Endothelial cell of umbilical vein (primary cell): ENCODE data around the gene PTPN22. TPM values are rescaled to one million over a fixed set of nuclear protein-coding genes. Genes with fewer than 3 reads are reported as not detected.

Source experiments
- BruUV-seq: library from RNA; stranded (reverse); fragments of 400-500 nt; replicated peaks from 2 replicates; lab custom pipeline; 2021; lab: Mats Ljungman, UMichigan
- CTCF ChIA-PET: fragments of 300-600, 350-600 bp; sonication (Branson Sonifier 250); formaldehyde crosslinking; loops from one replicate; lab custom pipeline; 2021; ENCODE audit warnings: antibody characterized with exemption, inconsistent platforms; lab: Charles Lee
- POLR2A ChIA-PET: fragments of 300-600, 350-600 bp; sonication (Branson Sonifier 250); formaldehyde crosslinking; loops from one replicate; lab custom pipeline; 2021; ENCODE audit warnings: antibody characterized with exemption, inconsistent platforms; lab: Charles Lee
- DNase-seq: peaks from one replicate; pipeline ENCODE4 v3.0.0-alpha.2; 2011; ENCODE audit warnings: low read depth, low spot score
- FAIRE-seq: peaks from 2 replicates; lab custom pipeline; 2011; peaks lifted over from hg19 to GRCh38; lab: Jason Lieb, UNC
- H2AFZ ChIP-seq: 2 replicates; pipeline ENCODE4 v1.6.0; 2012; ENCODE audit warnings: low read depth, low read length, control low read depth, inconsistent platforms
- H3K27ac ChIP-seq: 2 replicates; pipeline ENCODE4 v1.5.1; 2011; ENCODE audit warnings: low read depth, mild to moderate bottlenecking, control low read depth, low read length, moderate library complexity; ENCODE audit not compliant: insufficient read depth
- H3K27me3 ChIP-seq, 2 experiments: 2 replicates each; pipeline versions ENCODE4 v1.6.0 to v1.6.1; 2011; ENCODE audit warnings: low read length in 2 of 2, mixed read lengths in 1 of 2; ENCODE audit not compliant: control insufficient read depth in 2 of 2, insufficient read depth in 2 of 2
- H3K36me3 ChIP-seq, 2 experiments: 2 replicates in 1 of 2; 3 replicates in 1 of 2; pipeline ENCODE4 v1.5.1; 2011; ENCODE audit warnings: low read length in 2 of 2, mild to moderate bottlenecking in 1 of 2, moderate library complexity in 1 of 2; ENCODE audit not compliant: control insufficient read depth in 2 of 2, insufficient read depth in 2 of 2; ENCODE audit errors: extremely low read depth in 1 of 2
- H3K4me1 ChIP-seq: 3 replicates; pipeline ENCODE4 v1.5.1; 2011; ENCODE audit warnings: mild to moderate bottlenecking, low read length; ENCODE audit not compliant: control insufficient read depth, insufficient read depth; ENCODE audit errors: extremely low read depth
- H3K4me2 ChIP-seq: 2 replicates; pipeline ENCODE4 v1.6.1; 2011; ENCODE audit warnings: low read length, control low read depth, mixed read lengths; ENCODE audit not compliant: insufficient read depth
- H3K4me3 ChIP-seq, 3 experiments: fragments of 200-600 bp in 1 of 3; sonication (generic), shearing (Covaris generic) in 1 of 3; replicated peaks in 1 of 3; 2 replicates each; pipeline ENCODE4 v1.5.1; 2011 to 2016; ENCODE audit warnings: control low read depth in 3 of 3, low read length in 3 of 3, mild to moderate bottlenecking in 2 of 3, inconsistent platforms in 1 of 3, low read depth in 1 of 3, moderate library complexity in 1 of 3; ENCODE audit not compliant: insufficient read depth in 1 of 3
- H3K79me2 ChIP-seq: 2 replicates; pipeline ENCODE4 v1.6.0; 2012; ENCODE audit warnings: low read length, inconsistent platforms; ENCODE audit not compliant: control insufficient read depth, insufficient read depth
- H3K9ac ChIP-seq: replicated peaks from 2 replicates; pipeline ENCODE3; 2011; ENCODE audit warnings: low read length, control low read depth; ENCODE audit not compliant: insufficient read depth; ENCODE audit errors: extremely low read depth
- H3K9me1 ChIP-seq: replicated peaks from 3 replicates; pipeline ENCODE4 v1.6.0; 2011; ENCODE audit warnings: mild to moderate bottlenecking, low read length; ENCODE audit not compliant: control insufficient read depth, insufficient read depth; ENCODE audit errors: extremely low read depth
- H3K9me3 ChIP-seq: replicated peaks from 2 replicates; pipeline ENCODE4 v1.5.1; 2012; ENCODE audit warnings: low read length, inconsistent platforms; ENCODE audit not compliant: control insufficient read depth, insufficient read depth
- H4K20me1 ChIP-seq: replicated peaks from 2 replicates; pipeline ENCODE3; 2011; ENCODE audit warnings: mild to moderate bottlenecking, low read length; ENCODE audit not compliant: control insufficient read depth, insufficient read depth; ENCODE audit errors: extremely low read depth
- EZH2 ChIP-seq: IDR thresholded peaks from 2 replicates; pipeline ENCODE4 v1.6.1; 2012; ENCODE audit warnings: borderline replicate concordance, low read depth, mild to moderate bottlenecking, moderate library complexity, low read length, inconsistent platforms; ENCODE audit not compliant: severe bottlenecking
- FOS ChIP-seq: IDR thresholded peaks from 2 replicates; pipeline ENCODE4 v1.6.1; 2011; ENCODE audit warnings: mild to moderate bottlenecking, low read length, moderate library complexity, borderline replicate concordance; ENCODE audit not compliant: insufficient read depth
- GATA2 ChIP-seq: IDR thresholded peaks from 2 replicates; pipeline ENCODE4 v1.7.0; 2011; ENCODE audit warnings: low read depth, mild to moderate bottlenecking, moderate library complexity, mixed read lengths, low read length; ENCODE audit not compliant: insufficient read length, insufficient read depth
- JUN ChIP-seq: IDR thresholded peaks from 2 replicates; pipeline ENCODE4 v1.6.1; 2011; ENCODE audit warnings: borderline replicate concordance, low read depth; ENCODE audit not compliant: insufficient read length, insufficient read depth
- MYC ChIP-seq: IDR thresholded peaks from one replicate; pipeline ENCODE4 v1.6.1; 2011; ENCODE audit warnings: mild to moderate bottlenecking, low read depth, low read length
- POLR2A ChIP-seq: IDR thresholded peaks from 2 replicates; pipeline ENCODE4 v1.6.1; 2012; ENCODE audit warnings: low read depth, mild to moderate bottlenecking, control low read depth, low read length
- POLR2AphosphoS5 ChIP-seq: IDR thresholded peaks from 2 replicates; pipeline ENCODE4 v1.6.1; 2012; ENCODE audit warnings: low read depth, mild to moderate bottlenecking, control low read depth, low read length, moderate library complexity; ENCODE audit not compliant: insufficient read depth
- dilution Hi-C: fragments of 300-500 bp; cut with MboI; formaldehyde crosslinking; loops from one replicate; pipeline ENCODE4 v1.15.0; 2019; ENCODE audit warnings: low sequenced_read_pairs; ENCODE audit not compliant: extremely low pct_ligation_motif_present
- intact Hi-C: fragments of 100-400 bp; cut with micrococcal nuclease; formaldehyde crosslinking; loops from one replicate; pipeline ENCODE4 v1.10.0; 2022
- polyA plus RNA-seq, 4 experiments: library from polyadenylated mRNA; depleted of rRNA in 3 of 4; stranded (reverse) in 3 of 4; unstranded in 1 of 4; fragments of >200 nt; gene quantifications; 2 replicates each; pipeline versions ENCODE4 v1.2.1 to v1.2.3, GENCODE V29; 2011 to 2012; ENCODE audit warnings: missing spikeins in 1 of 4
- total RNA-seq: library from RNA; stranded (reverse); gene quantifications from 2 replicates; pipeline ENCODE4 v1.2.3, GENCODE V29; 2021
- TF ChIP-seq, protein P1 (sequence below): IDR thresholded peaks from 2 replicates; pipeline ENCODE4 v1.6.1; 2011; ENCODE audit not compliant: insufficient read depth, insufficient read length
- TF ChIP-seq, protein P2 (sequence below), 2 donors: IDR thresholded peaks; 1 replicate in 1 of 2; 2 replicates in 1 of 2; pipeline ENCODE4 v1.5.1; 2011; ENCODE audit warnings: low read length in 2 of 2, mild to moderate bottlenecking in 2 of 2, moderate library complexity in 2 of 2, control low read depth in 1 of 2, inconsistent platforms in 1 of 2, low read depth in 1 of 2; ENCODE audit not compliant: insufficient read depth in 1 of 2; ENCODE audit errors: extremely low read depth in 1 of 2

PTPN22 gene
- total and polyA plus RNA-seq, 2 donors (not counting 3 experiments of a cell fraction or from before 2014, with no cell fraction given) = not detected

- intact Hi-C loops (no loop called here), dilution Hi-C loops (no loop called here)
- CTCF ChIA-PET = interaction anchor here (0.9 kb wide), 1 partner anchor 12 kb away, joined by 3 read pairs; no protein-coding TSS in a partner anchor
- BruUV-seq = no TSS peak
- no peak overlapping the region for H2AFZ ChIP-seq
- FAIRE-seq (no peak), DNase-seq (no peak)
- POLR2A ChIA-PET = no interaction called here
- no peak overlapping the region for H3K4me2 ChIP-seq
- no peaks in the 10 kb centered on the region for H4K20me1 ChIP-seq
- no peak overlapping the region for H3K27ac ChIP-seq
- H3K4me1 ChIP-seq = peaks cover 5% of the 10 kb centered on the region
- TF ChIP-seq, protein P1, sequence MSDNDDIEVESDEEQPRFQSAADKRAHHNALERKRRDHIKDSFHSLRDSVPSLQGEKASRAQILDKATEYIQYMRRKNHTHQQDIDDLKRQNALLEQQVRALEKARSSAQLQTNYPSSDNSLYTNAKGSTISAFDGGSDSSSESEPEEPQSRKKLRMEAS = no peak
- no peak for TF ChIP-seq POLR2A
- TF ChIP-seq, protein P2, sequence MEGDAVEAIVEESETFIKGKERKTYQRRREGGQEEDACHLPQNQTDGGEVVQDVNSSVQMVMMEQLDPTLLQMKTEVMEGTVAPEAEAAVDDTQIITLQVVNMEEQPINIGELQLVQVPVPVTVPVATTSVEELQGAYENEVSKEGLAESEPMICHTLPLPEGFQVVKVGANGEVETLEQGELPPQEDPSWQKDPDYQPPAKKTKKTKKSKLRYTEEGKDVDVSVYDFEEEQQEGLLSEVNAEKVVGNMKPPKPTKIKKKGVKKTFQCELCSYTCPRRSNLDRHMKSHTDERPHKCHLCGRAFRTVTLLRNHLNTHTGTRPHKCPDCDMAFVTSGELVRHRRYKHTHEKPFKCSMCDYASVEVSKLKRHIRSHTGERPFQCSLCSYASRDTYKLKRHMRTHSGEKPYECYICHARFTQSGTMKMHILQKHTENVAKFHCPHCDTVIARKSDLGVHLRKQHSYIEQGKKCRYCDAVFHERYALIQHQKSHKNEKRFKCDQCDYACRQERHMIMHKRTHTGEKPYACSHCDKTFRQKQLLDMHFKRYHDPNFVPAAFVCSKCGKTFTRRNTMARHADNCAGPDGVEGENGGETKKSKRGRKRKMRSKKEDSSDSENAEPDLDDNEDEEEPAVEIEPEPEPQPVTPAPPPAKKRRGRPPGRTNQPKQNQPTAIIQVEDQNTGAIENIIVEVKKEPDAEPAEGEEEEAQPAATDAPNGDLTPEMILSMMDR (IDR thresholded peaks at IDR 0.05; ENCODE audit: extremely low read depth in 1 of 2, insufficient read depth in 1 of 2, low read depth in 1 of 2, low read length in 2 of 2) = no peak
- no peak overlapping the region for H3K9ac ChIP-seq
- no peaks in the 10 kb centered on the region for H3K9me1 ChIP-seq
- H3K4me3 ChIP-seq = no peak overlapping the region
- H3K9me3 ChIP-seq = no peaks in the 10 kb centered on the region
- no peaks in the 10 kb centered on the region for H3K79me2 ChIP-seq
- peaks cover 8 to 11% of the 10 kb centered on the region in 2 experiments for H3K36me3 ChIP-seq
- no peaks in the 10 kb centered on the region for H3K27me3 ChIP-seq
These were observed 21.8 kb upstream of the PTPN22 start for GRCh38 chr1:113893267-113893666.

- Histone ChIP-seq H3K4me3 (no peak overlapping the region), H3K36me3 (peaks cover 0 to 5% of the 10 kb centered on the region in 2 experiments), H4K20me1 (no peaks in the 10 kb centered on the region), H3K27ac (no peak overlapping the region), H3K4me1 (peaks cover 5% of the 10 kb centered on the region), H3K9me3 (no peaks in the 10 kb centered on the region), H2AFZ (no peak overlapping the region), H3K79me2 (no peaks in the 10 kb centered on the region), H3K9me1 (no peaks in the 10 kb centered on the region), H3K27me3 (no peaks in the 10 kb centered on the region), H3K9ac (no peak overlapping the region), H3K4me2 (no peak overlapping the region)
- no peak for DNase-seq
- ChIA-PET CTCF (interaction anchor here (0.7 to 1.2 kb wide), 2 partner anchors 12 to 64 kb away, joined by 4 to 7 read pairs; no protein-coding TSS in a partner anchor), POLR2A (no interaction called here)
- TF ChIP-seq, protein P2 (IDR thresholded peaks at IDR 0.05; ENCODE audit: extremely low read depth in 1 of 2, insufficient read depth in 1 of 2, low read depth in 1 of 2, low read length in 2 of 2) = no peak
- TF ChIP-seq EZH2 (no peak), MYC (no peak), FOS (no peak), JUN (no peak), POLR2A (no peak), GATA2 (no peak), POLR2AphosphoS5 (no peak)
- TF ChIP-seq, protein P1 = no peak
- FAIRE-seq = no peak
- no TSS peak for BruUV-seq
- intact Hi-C loops (no loop called here), dilution Hi-C loops (no loop called here)
These were observed 20.2 kb upstream of the PTPN22 start for GRCh38 chr1:113891631-113892220.
